NCI-H524 treated with DMSO at 0.1 percent for 48 hours (cell line): ENCODE measurements around the gene CORO7.

ENCODE experiments used
- DNase-seq: peaks from one replicate; lab custom pipeline; 2025; lab: John Stamatoyannopoulos, UW

CORO7 gene

DNA sequence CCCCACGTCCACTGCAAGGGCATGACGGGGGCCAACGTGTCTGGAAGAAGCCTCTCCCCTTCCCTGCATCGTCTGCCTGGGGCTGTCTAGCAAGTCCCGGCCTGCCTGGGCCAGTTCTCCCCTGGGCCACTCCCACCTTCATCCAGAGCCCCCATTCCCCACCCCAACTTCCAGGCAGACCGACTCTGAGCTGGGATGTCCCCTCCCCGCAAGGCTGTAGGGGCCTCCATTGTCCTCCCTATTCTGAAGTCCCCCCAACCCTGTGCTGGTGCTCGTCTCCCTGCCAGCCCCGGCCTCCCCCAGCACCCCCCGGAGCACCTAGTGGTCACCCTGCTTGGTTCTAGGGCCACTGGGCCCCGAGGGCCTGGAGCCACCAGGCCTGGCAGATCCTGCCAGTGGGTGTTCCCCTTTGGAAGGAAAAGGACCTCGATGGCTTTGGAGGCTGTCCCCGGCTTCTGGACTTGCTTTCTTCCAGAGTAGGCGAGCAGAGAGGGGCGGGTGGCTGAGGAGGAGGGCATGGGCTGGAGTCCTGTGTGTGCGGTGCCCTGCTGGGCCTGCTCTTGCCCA is 95.7 kb downstream of the CORO7 start:
- no peak for DNase-seq

- DNase-seq: no peak
Measured at GRCh38 chr16:4319454-4320421, 96.7 kb downstream of the CORO7 start.

- no peak for DNase-seq
Measured at GRCh38 chr16:4318967-4319366, 97.4 kb downstream of the CORO7 start.

DNA sequence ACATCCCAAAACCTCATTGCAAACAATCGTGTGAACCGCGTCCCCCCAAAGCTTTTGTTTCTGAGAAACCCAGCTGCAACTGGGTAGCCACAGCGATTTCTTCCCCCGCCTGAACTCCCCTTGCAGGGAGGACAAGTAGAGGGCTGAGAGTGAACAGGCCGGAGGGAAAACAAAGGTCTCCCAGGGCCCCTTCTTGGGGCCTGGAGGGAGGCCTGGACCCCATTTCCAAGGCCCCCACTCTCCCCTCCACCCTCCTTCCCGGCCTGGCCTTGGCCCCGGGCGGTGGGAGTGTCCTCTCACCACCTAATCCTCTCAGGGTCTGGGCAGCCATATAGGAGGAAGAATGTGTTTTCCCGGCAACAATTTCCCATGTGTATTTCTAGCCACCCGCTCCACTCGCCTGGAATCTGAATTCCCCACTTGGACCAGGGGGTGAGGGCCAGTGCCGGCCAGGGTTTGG is 97.9 kb downstream of the CORO7 start:
- DNase-seq: no peak

GRCh38 chr16:4317532-4318450 is 98.6 kb downstream of the CORO7 start:
- DNase-seq: no peak

GRCh38 chr16:4316864-4317531 is 99.4 kb downstream of the CORO7 start:
- no peak for DNase-seq

DNA sequence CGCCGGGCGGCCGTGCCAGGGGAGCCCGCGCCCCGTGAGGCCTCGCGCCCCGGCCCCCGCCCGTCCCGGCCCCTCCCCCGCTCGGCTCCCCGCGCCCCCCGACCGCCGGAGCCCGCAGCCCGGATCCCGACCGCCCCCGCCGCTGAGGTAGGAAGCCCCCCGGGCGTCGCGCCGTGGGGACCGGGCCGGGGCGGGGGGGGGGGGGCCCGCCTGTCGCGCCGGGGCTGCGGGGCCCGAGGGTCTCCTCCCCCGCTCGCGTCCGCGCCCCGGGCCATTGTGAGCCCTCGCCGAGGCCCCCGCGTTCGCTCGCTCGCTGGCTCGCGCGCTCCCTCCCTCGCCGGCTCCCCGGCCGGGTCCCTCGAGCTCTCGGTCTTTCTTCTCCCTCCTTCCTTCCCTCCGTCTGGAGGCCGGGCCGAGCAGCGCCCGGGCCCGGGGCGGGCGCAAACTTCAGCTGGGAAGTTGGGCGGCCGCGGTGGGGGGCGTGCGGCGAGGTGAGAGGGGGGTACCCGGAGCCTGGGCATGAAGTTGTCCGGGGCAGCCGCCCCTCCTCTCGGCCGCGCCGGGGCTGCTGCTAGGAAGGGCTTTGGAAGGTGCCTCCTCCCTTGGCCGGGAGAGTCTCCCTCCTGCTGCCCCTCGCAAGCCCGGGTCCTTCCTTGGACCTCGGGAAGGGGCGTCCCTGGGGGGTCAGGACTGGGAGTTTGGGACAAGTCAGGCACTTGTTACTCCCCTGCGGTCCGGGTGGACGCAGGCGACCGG is 100.1 kb downstream of the CORO7 start:
- no peak for DNase-seq

DNA sequence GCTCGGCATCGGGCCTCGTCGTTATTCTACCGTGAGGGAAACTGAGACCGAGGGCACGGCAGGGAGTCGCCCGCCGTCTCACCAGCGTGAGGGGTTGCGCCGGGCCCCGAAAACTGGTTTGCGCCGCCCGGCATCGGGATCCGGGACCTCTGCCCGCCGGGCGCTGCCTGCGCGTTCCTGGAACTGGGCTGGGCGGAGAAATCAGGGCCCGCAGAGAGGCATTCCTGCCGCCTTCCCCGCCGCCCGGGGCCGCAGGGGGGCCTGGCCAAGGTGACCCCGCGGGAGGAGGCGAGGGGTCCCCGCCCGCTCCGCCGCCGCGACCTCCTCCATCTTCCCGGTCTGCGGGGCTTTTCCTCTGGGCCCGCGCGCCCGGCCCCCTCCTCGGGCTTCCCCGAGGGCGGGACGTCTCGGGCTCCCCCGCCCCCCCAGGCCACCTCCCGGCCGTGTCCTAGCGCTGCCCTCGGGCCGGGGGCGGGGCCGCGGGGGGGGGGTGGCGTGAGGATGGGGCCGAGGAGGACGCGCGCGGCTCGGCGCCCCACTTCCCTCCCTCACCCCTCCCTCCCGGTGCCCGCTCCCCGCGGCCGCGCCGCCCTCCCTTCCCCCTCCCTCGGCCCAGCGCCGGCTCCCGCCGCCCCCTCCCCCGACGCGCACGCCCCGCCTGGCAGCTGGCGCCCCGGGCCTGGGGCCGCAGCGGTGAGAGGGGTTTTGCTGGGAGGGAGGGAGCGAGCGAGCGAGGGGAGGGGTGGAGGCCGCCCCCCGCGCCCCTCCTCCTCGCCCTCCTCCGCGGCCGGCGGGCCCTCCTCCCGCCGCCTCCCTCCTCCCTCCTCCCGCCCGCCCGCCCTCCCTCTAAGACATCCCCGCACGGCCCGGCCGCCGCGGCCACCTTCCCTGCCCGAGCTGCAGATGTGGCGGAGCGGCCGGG is 100.9 kb downstream of the CORO7 start, which contains the start of gene GLIS2:
TSS of gene GLIS2 (plus strand) at position 882 of the 922 bp plus-strand sequence. CDS start 16,214 bp downstream, outside the sequence.
- DNase-seq: no peak

DNA sequence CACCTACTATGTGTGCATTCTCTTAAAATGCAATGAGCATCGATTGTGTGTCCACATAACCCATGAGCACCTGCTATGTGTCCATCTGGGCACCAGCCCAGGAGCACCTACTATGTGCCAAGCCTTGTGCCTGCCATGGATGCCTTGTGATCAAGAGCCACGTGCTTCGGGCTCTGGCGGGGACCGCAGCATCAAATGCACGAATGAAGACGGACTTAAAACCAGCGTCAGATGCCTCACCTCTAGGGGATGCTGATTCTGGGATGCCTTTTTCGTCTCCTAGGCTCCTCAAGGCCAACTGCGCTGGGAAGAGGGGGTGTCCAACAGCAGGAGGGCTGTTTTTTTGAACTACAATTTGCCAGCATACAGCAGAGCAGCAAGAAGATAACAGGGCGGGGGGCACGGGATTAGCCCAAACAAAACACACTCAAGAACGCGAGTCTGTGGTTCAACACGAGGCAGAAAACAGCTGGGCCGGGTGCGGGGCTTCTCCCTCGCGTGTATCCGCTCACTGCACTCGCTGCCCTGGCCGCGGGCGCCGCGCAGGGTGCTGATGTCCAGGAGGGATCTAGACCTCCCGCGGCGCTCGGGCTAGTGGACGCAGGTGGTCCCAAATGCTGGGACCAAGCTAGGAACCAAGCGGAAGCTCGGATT is 101.7 kb downstream of the CORO7 start:
- DNase-seq: no peak

DNA sequence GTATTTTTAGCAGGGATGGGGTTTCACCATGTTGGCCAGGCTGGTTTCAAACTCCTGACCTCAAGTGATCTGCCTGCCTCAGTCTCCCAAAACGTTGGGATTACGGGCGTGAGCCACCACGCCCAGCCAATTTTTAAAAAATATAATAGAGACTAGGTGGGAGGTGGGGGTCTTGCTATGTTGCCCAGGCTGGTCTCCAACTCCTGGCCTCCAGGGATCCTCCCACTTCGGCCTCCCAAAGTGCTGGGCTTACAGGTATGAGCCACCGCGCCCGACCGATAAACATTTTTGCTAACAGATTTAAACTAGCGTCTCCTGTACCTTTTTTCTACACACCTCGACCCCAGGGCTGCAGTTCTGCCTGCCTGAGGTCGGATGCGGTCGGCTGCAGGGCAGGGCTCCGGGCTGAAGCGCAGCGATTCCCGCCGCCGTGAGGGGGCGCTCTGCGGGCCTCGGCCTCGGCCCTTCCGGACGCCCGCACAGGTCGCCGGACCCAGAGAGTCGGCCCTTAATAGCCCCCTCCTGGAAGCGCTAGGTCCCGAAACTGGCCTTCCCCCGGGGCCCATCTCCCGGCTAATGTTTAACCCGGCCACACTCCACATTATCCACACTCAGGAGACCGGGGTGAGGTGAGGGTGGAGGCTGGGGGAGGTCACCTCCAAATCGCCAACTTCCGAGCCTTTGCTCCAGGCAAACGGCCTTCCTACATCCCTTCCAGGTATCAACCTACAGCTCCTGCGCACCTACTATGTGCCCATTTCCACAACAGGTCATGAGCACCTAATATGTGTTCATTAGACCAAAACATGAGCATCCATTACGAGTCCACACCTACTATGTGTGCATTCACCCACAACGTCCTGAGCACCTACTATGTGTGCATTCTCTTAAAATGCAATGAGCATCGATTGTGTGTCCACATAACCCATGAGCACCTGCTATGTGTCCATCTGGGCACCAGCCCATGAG is 102.5 kb downstream of the CORO7 start:
- no peak for DNase-seq

DNA sequence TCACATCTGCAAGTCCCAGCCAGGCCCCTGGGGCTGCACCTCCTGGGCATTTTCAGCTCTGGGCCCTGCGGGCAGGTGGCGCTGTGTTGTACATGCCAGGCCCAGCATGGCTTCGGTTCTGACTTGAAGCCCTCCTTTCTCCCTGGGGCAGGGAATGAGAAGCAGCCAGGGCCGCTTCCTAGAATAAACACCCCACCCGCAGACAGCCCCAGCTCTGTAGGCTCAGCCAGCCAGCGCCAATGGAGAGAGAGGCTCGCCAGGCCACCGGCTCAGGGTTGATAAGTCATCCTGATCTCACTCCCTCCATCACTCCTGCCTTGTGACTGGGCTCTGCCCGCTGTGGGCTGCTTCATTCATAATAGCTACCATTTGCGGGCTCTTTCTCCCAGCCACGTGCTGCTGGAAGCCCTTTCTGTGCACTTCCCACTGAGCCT is 106.5 kb downstream of the CORO7 start:
- no peak for DNase-seq

DNA sequence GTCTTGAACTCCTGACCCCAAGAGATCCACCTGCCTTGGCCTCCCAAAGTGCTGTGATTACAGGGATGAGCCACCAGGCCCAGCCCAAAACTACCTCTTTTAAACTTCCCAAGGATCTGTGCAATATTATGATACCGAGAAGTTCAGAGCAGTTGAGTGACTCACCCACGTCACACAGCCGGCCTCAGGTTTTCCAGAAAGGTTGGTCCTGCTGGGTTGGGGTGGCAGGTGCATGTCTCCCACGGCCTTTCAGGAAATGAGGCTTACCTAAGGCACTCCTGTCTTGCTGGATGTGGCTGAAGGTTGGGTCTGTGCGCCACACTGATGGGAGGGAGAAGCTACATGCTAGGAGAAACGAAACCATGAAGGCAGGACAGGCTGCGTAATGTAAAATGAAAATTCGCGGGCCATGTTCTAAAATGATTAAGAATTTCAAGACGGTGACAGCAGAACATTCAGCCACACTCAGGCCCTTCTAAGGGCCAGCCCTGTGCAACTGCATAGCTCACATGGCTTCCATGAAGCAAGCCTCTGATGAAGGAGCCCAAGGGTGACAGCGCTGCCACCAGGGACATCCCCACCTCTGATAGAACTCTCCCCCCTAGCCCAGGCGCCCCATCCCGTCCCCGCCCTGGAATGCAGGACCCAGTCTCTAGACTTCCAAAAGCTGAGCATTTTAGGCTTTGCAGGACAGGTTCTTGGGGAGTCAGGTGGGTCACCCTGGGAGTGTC is 107.1 kb downstream of the CORO7 start:
- DNase-seq: no peak

GRCh38 chr16:4307215-4308037 is 109.0 kb downstream of the CORO7 start:
- peak; percentile 24 for DNase-seq

DNA sequence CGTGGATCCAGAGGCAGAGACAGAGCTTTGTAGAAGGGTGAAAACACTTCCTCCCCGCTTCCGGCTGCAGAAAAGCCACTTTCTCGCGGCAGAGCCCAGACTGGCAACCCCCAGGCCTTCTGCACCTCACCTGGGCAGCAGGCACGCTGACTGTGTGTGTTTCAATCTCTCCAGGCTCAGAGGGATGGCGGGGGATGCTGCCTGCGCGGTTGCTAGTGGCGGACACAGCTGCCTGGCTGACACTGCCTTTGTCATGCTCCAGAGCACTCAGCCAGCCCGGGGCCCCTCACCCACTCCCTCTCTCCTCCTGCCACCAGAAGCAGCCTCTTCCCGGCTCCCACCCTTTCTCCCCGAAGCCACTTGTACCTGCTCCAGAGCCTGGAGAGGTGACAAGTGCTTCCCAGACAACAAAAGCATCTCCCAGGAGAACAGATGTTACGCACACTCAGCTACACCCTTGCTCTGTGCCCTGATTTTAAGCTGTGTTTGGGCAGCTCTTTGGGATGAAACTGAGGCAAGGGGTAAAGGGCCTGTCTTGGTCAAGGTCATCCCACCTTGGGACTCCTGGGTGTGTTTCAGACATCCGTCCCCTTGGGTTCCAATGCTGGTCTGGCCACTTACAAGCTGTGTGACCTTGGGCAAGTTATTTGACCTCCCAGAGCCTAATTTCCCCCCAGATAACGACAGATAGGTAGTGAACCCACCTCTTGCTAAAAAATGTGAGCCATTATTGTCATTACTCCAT is 109.8 kb downstream of the CORO7 start:
- peak; percentile 93 for DNase-seq
